Esophagus muscularis mucosa (tissue), 4 donors: ENCODE measurements around the gene ADCK1. TPM values are rescaled to one million over a fixed set of nuclear protein-coding genes. Genes with fewer than 3 reads are reported as not detected.

Experiments
- DNase-seq: peaks from one replicate; pipeline ENCODE4 v3.0.0-alpha.2; 2017; ENCODE audit errors: extremely low spot score
- H3K27ac ChIP-seq, 4 donors: fragments of 200-600 bp; sonication (generic); replicated peaks in 1 of 4; 1 replicate in 3 of 4; 2 replicates in 1 of 4; pipeline ENCODE4 v1.5.1; 2016 to 2019; ENCODE audit warnings: mild to moderate bottlenecking in 1 of 4
- H3K27me3 ChIP-seq, 4 donors: fragments of 200-600 bp; sonication (generic); one replicate each; pipeline versions ENCODE4 v1.5.1 to v1.6.0; 2016 to 2019
- H3K36me3 ChIP-seq, 4 donors: fragments of 200-600 bp; sonication (generic); one replicate each; pipeline ENCODE4 v1.5.1; 2016 to 2019
- H3K4me1 ChIP-seq, 4 donors: fragments of 200-600 bp; sonication (generic); one replicate each; pipeline ENCODE4 v1.5.1; 2016 to 2019
- H3K4me3 ChIP-seq, 4 donors: fragments of 200-600 bp; sonication (generic); 1 replicate in 2 of 4; 2 replicates in 2 of 4; pipeline ENCODE4 v1.5.1; 2016 to 2019; ENCODE audit warnings: mild to moderate bottlenecking in 4 of 4, moderate library complexity in 1 of 4
- H3K9me3 ChIP-seq, 4 donors: fragments of 200-600 bp; sonication (generic); 1 replicate in 3 of 4; 2 replicates in 1 of 4; pipeline ENCODE4 v1.5.1; 2016 to 2019
- EP300 ChIP-seq: sonication (generic); formaldehyde crosslinking; IDR thresholded peaks from one replicate; pipeline ENCODE4 v1.6.1; 2017; ENCODE audit warnings: antibody characterized with exemption
- POLR2A ChIP-seq: fragments of 450-650 bp; IDR thresholded peaks from one replicate; pipeline ENCODE4 v1.6.1; 2017; ENCODE audit warnings: antibody characterized with exemption, moderate library complexity, mild to moderate bottlenecking, low read depth
- POLR2AphosphoS5 ChIP-seq, 2 donors: sonication (generic); formaldehyde crosslinking; IDR thresholded peaks; one replicate each; pipeline ENCODE4 v1.6.1; 2017; ENCODE audit warnings: antibody characterized with exemption in 2 of 2
- WGBS: methylation state at CpG from one replicate; pipeline ENCODE4 v1.1.5; 2018; 5-methylcytosine and 5-hydroxymethylcytosine counted together
- intact Hi-C: fragments of 100-400 bp; cut with DNase I; formaldehyde crosslinking; loops from one replicate; pipeline ENCODE4 v1.15.1; 2023
- total RNA-seq, 4 donors: library from RNA; depleted of rRNA; stranded (reverse); fragments of >200 nt; gene quantifications; one replicate each; pipeline versions ENCODE4 v1.1.0 to v1.2.1, GENCODE V29; 2016
- TF ChIP-seq, protein P1 (sequence below), 3 experiments: fragments of 200-600 bp in 2 of 3; fragments of 450-650 bp in 1 of 3; sonication (generic) in 2 of 3; IDR thresholded peaks; one replicate each; pipeline ENCODE4 v1.5.1; 2017 to 2019; ENCODE audit warnings: antibody characterized with exemption in 3 of 3, mild to moderate bottlenecking in 2 of 3, moderate library complexity in 1 of 3

Gene ADCK1
- total RNA-seq, 4 donors from 2014 or later: 5.0 to 7.2 (median 5.7) TPM

DNA sequence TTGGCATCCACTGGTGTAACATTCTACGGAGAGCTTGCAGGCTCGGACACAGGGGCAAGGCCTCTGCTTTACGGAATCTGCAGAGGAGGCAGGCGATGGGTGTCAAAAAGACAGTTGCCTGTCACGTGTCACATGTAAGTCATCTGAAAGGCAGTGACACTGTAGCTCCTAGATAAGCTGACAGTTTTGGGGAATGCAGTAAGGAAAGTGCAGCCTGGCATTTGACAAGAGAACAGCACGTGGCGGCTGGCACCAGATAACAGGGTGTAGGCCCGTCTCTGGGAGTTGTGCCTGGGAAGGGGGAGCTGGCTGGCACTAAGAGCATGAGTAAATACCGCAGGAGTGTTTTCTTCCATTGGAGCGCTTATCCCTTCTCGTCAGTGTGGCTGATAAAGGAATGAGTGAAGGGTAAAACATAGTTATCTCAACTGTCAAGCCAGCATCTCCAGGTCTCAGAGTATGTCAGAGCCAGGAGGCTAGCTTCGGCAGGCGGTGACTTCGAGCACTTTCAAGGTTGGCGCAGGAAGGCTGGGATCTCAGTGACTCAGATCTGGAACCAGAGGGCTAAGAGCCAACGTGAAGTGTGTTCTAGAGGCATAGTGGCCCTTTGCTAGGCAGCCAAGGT is 26.1 kb downstream of the ADCK1 start:
- Histone ChIP-seq H3K4me1 (no peaks in the 10 kb centered on the region), H3K27ac (no peak overlapping the region), H3K27me3 (no peaks in the 10 kb centered on the region), H3K9me3 (no peaks in the 10 kb centered on the region), H3K36me3 (peaks cover 8 to 77% (median 26%) of the 10 kb centered on the region in 4 donors), H3K4me3 (no peak overlapping the region)
- DNase-seq: no peak
- TF ChIP-seq, protein P1, sequence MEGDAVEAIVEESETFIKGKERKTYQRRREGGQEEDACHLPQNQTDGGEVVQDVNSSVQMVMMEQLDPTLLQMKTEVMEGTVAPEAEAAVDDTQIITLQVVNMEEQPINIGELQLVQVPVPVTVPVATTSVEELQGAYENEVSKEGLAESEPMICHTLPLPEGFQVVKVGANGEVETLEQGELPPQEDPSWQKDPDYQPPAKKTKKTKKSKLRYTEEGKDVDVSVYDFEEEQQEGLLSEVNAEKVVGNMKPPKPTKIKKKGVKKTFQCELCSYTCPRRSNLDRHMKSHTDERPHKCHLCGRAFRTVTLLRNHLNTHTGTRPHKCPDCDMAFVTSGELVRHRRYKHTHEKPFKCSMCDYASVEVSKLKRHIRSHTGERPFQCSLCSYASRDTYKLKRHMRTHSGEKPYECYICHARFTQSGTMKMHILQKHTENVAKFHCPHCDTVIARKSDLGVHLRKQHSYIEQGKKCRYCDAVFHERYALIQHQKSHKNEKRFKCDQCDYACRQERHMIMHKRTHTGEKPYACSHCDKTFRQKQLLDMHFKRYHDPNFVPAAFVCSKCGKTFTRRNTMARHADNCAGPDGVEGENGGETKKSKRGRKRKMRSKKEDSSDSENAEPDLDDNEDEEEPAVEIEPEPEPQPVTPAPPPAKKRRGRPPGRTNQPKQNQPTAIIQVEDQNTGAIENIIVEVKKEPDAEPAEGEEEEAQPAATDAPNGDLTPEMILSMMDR (IDR thresholded peaks at IDR 0.05): no peak
- TF ChIP-seq POLR2A (no peak), EP300 (no peak), POLR2AphosphoS5 (IDR thresholded peaks at IDR 0.05) (no peak)
- 92% methylated on average over 16 of the region's 16 CpGs for WGBS
- intact Hi-C loops: no loop called here

DNA sequence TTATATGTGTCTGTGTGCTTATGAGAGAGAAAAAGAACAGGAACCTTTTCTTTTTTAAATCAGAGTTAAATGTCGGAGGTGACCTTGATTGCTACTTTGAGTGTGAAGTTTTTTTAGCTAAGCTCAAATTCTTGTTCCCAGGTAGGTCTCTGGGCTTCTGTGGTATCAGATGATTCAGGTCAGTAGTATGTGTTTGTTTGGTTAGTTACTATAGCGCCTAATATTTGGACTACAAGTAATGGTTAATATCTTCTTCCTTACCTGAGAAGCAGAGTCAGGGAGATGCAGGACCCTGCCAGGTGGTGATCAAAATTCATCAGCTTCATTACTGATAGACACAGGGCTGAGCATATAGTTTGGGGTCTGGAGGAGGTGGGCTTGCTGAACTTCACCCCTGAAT is 30.8 kb downstream of the ADCK1 start:
- DNase-seq: no peak
- H3K27me3 ChIP-seq: no peaks in the 10 kb centered on the region
- no peak overlapping the region for H3K27ac ChIP-seq
- no peak overlapping the region for H3K4me3 ChIP-seq
- TF ChIP-seq POLR2A (no peak), POLR2AphosphoS5 (IDR thresholded peaks at IDR 0.05) (no peak), EP300 (no peak)
- TF ChIP-seq, protein P1 (IDR thresholded peaks at IDR 0.05): no peak
- intact Hi-C loops: no loop called here
- no peaks in the 10 kb centered on the region for H3K9me3 ChIP-seq
- 94% methylated on average over 2 of the region's 2 CpGs for WGBS
- H3K4me1 ChIP-seq: no peaks in the 10 kb centered on the region
- peaks cover 0 to 77% (median 29%) of the 10 kb centered on the region in 4 donors for H3K36me3 ChIP-seq

DNA sequence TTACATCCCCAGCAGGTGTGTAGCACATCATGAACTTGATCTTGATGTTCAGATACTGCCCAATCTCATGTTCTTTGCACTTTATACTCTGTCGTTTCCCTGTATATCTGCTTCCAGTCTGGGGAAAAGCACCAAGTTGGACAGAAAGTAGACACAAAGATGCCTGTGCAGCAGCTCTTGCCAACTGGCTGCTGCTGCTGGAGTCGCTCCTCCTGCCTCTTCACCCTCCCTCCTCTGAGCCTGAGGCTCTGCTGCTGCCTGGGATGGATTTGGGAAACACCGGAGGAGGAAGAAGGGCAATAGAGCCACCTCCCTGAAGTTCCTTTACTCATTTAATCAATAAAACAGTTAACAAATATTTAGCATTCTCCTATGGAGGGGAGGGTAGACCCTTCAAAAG is 32.4 kb downstream of the ADCK1 start:
- H3K4me3 ChIP-seq: no peak overlapping the region
- no peaks in the 10 kb centered on the region for H3K9me3 ChIP-seq
- H3K27ac ChIP-seq: no peak overlapping the region
- WGBS: 52% methylated on average over 3 of the region's 3 CpGs
- intact Hi-C loops: no loop called here
- TF ChIP-seq POLR2A (no peak), POLR2AphosphoS5 (IDR thresholded peaks at IDR 0.05) (no peak), EP300 (no peak)
- TF ChIP-seq, protein P1 (IDR thresholded peaks at IDR 0.05): no peak
- no peaks in the 10 kb centered on the region for H3K4me1 ChIP-seq
- no peak for DNase-seq
- H3K36me3 ChIP-seq: peaks cover 0 to 79% (median 29%) of the 10 kb centered on the region in 4 donors
- H3K27me3 ChIP-seq: no peaks in the 10 kb centered on the region

DNA sequence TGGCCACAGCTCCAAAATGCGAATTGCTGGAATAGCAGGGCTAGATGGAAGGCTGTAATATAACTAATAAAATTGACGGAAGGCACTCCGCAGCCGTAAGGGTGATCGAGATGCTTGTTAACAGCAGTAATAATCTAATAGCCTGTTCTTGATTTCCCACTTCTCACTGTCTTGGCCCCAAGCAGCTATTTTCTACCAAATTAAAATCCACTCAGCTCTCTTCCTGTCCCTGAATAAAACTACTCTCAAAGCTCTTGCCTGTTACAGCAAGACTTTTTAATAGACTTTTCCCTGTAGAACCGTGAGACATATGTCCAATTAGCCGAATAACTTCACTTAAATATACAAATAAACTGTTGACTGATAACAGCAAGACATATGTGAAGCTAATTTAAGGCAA is 38.0 kb downstream of the ADCK1 start:
- Histone ChIP-seq H3K9me3 (no peaks in the 10 kb centered on the region), H3K27me3 (no peaks in the 10 kb centered on the region), H3K36me3 (peaks cover 0 to 37% (median 9%) of the 10 kb centered on the region in 4 donors), H3K4me3 (no peak overlapping the region), H3K27ac (no peak overlapping the region), H3K4me1 (no peaks in the 10 kb centered on the region)
- 81% methylated on average over 7 of the region's 7 CpGs for WGBS
- TF ChIP-seq EP300: no peak
- TF ChIP-seq POLR2AphosphoS5 (IDR thresholded peaks at IDR 0.05): no peak
- no peak for TF ChIP-seq POLR2A
- TF ChIP-seq, protein P1 (IDR thresholded peaks at IDR 0.05): no peak
- intact Hi-C loops: no loop called here
- no peak for DNase-seq
